NCI-H1436 treated with DMSO at 0.1 percent for 48 hours (cell line): ENCODE measurements around the gene APLN.

ENCODE experiments used
- DNase-seq: peaks from one replicate; lab custom pipeline; 2025; lab: John Stamatoyannopoulos, UW

APLN gene

GRCh38 chrX:129659861-129660260 lies 5.1 kb upstream of the APLN start:
- no peak for DNase-seq

DNA sequence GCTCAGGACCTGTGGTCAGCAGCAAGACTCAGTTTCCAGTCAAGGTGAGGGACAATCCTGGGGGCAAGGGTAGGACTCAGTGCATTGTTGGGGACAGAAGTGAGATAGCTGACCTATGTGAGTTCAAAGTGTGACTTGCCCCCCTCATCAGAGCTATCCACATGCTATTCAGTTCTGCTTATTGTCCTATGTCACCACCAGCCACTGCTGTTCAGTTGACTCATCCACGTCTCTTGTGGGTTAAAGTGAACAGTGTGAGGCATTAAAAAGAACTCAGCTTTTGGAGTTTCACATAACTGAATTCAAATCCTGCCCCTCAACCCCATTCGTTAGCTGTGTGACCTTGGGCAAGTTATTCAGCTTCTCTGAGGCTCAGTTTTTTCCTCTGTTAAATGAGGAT lies 4.4 kb upstream of the APLN start:
- DNase-seq: no peak

DNA sequence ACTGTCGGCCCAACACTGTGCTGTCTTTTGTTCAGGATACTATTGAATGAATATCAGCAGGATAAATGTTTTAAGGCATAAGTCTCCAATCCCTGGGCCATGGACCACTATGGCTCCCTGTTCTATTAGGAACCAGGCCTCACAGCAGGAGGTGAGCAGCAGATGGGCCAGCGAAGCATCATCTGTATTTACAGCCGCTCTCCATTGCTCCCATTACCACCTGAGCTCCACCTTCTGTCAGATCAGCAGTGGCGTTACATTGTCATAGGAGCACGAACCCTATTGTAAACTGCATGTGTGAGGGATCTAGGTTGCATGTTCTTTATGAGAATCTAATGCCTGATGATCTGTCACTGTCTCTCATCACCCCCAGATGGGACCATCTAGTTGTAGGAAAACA lies 3.7 kb upstream of the APLN start:
- DNase-seq: no peak

DNA sequence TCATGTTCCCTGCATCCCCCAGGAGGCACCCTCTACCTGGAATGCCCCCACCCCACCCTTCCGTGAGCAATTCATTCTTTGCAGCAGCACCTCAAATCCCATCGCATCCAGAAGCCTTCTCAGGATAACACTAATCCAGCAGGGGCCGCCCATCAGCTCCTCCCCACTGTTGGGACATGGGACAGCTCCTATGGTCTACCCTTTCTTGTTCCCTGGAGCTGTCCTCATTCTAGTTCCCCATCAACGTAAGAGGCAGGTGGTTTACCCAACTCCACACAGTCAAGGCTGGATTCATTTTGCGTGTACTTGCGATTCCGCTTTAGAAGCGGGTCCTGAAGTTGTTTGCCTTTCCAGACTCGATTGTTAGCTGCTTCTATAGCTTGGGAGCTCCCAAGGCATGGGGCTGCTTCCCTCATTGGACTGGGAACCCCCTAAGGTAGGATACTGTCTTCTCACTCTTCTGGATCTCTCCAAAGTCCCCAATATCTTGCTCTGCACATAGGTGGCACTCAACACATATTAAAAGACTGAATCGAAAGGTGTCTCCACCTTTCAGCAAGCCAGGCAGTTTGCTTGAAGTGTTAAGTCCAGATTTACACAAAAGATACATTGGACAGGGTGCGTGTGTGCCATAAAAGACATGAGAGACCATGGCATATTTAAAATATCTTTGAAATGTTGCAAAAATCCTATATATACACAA lies 942 bp upstream of the APLN start:
- DNase-seq: no peak

GRCh38 chrX:129653971-129654651 lies 645 bp downstream of the APLN start:
- DNase-seq: no peak

DNA sequence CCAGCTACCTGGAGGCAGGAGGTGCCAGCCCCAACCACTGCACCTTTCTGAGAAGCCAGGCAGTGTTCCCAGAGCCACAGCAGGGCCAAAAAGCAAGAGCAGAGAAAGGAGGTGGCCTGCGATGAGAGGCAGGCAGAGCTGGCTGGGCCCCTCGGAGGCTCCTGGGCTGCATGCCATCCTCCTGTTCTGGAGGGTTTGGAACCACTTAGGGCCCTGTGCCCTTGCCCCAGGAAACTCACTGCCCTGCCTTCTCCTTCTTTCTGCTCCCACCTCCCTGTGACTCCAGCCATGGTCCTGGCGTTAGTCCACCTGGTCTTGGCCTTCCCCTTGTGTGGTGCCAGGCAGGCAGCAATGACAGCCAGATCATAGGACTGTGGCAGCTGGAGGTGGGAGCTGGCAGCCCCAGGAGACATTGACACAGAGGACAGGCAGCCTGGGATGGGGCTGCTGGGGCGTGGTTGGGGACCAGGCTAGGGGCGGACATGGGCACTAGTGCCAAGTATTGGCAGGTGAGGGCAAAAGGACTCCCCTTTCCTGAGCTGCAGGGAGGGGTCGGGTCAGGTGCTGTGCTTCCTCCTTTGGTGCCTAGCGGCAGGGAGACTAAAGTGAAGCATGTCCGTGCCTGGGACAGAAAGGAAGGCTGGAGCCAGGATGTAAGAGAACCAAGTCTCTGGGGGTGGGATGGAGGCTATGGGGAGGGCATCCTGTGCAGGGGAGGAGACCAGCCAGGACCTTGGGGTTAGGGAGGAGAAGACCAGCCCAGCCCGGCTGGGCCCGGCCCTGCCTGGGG lies 1.4 kb downstream of the APLN start:
- DNase-seq: no peak

DNA sequence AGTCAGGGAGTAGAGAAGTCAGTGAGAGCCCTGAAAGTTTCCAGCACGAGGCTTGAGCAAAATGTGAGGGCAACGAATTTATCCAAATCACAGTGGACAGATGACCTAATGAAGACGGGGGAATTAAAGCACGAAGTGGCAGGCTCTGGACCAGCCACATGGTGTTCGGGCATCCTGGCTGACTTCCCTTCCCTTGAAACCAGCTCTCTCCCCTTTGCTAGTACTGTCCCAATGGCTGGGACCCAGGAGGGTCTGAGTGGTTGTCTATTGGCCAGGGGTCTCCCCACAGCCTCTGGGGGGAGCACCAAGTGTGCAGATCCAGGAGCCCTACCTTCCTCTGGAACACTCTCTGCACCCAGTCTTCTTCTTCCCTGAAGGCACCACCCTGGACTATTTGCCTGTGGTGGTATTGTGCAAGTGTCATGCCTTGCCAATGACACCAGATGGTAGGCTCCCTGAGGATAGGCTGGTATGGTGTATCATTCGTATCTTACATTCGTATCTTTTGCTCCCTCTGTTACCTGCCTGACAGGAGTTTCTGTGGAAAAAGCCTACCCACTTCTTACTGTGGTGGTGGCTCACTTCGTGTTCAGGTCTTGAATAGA lies 2.1 kb downstream of the APLN start:
- DNase-seq: no peak

DNA sequence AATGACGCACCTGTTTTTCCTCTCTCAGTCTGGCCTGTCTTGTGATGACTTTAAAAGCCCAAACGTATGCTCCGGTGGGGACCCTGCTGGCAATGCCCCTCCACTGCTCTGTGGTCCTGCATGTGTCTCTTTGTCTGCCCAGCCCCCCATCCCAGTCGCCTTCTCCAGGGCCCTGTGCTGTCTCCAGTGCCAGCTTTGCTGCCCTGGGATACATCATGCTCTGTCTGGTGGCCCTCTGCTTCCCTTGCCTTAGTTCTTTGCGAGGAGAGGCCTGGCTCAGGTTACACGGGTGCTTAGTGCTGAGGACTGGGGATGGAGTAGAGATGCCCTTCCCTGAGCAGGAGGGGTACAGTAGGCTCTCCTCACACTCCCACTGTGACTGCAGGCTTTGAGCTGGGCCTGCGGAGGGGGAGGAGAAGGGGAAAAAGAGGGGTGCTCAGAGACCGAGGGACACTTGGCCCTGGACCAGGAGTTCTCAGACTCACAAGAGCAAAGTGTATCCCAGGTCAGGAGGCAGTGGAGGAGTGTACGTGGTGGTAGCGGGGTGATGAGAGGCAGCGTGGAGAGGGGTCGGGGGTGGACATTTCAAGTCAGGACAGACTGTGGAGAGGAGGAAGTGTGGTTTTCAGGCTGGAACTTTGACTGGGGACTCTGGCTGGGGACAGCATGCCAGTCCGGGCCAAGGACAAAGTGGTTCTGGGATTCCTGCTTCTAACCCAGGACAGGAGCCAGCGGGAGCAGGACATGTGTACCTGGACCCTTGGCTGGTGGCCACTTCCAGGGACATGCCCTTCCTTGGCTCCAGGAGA lies 2.8 kb downstream of the APLN start:
- DNase-seq: no peak

- DNase-seq: no peak
These were observed 3.8 kb downstream of the APLN start for GRCh38 chrX:129650821-129651510.

DNA sequence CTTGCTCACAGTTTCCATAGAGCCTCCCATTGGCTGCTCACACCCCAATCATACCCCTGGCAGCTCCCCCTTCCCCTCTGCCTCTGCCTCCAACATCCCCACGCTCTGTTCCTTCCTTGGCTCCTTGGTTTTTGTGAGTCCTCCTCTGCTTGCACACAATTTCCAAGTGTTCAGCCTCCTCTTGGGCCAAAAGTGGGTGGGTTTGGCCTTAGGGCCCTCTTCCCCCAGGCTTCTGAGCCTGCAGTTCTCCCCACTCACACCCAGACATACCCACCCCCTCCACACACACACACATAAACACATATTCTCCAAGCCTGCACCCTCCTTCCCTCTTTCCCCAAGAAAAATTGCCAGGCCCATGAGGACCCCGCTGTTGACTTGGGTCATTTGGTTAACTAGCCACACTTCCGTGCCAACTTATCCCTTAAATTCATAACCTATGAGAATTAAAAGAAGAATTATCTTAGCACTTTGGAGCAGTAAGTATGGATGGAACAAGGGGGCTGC lies 4.5 kb downstream of the APLN start:
- DNase-seq: no peak

DNA sequence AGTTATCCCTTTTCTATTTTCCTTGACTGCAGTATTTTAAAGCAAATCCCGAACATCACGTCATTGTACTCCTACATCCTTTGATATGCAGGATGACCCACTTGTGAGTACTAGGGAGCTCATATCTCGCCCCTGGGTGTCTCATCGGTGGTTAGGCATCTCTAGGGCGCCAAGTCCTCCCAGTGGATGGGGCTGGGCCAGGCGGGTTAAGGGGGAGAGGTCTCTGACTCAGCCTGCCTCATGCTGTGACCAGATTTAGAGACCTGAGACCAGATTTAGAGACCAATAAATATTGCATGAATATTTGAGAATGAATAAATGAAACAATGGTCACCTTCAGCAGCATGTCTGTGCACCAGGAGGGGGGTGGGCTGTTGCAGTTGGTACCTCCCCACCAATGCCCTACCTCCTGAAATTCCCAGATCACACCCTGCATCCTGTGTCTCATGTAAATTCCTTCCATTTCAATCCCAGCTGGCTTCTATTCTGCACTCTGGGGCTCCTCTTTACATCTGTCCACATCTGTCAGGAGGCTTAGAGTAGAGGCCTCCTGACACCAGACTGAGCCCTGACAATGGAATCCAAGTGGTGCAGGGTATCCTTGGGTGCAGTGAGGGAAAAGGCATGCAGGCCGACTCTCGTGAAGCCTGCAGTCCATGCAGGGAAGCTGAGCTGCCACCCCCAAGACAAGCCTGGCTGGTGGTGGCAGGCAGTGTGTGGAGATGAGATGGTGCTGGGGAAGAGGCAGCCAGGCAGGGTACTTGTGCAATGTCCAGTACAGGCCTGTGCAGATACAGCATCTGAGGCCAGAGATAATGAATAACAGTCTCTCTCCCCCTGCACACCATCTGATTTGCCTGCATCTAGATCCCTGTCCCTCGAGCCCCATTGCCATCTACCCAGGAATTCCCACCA lies 5.2 kb downstream of the APLN start:
- DNase-seq: no peak

GRCh38 chrX:129648514-129649267 lies 6.1 kb downstream of the APLN start:
- no peak for DNase-seq

DNA sequence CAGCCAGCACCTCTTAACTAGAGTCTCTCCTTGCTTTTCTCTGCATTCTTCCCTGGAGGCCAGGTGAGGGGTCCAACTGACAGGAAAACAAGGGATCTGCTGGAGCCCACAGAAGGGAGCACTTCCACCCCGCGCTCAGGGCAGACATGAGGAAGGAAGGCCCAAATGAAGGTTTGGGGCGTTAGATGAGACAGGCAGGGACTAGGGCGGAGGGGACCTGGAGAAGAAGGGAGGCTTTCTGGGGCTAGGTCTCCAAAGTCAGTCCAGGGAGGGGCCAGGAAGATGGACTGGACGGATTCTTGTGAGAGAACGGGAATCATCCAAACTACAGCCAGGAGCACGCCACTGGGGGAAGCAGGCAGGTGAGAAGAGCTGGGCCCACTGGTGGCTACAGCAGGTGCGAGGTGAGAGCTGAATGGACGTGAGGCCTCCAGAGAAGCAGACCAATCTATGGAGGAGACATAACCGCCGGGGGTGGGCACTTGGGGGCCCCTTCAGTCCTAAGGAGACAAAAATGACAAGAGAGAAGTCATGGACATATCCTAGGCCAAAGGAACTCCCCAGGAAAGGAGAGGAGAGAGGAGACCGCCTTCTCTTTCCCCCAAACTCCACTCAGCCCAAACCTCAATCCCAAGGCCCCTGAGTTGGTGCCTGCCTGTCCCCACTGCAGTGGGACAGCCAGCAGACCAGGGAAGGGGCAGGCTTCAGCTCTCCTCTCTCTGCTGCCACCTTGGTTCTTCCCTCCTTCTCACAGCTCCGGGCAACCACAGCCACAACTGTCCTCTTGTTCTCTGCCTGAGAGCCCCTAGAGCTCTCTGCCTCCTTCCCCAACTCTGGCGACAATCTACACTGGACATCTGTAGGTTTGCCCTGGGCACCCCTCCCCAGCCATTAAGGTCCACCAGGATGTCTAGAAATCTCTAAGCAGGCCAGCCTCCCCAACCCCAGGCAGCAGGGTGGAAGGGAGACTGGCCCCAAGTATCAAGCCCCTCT lies 7.0 kb downstream of the APLN start:
- DNase-seq: no peak

DNA sequence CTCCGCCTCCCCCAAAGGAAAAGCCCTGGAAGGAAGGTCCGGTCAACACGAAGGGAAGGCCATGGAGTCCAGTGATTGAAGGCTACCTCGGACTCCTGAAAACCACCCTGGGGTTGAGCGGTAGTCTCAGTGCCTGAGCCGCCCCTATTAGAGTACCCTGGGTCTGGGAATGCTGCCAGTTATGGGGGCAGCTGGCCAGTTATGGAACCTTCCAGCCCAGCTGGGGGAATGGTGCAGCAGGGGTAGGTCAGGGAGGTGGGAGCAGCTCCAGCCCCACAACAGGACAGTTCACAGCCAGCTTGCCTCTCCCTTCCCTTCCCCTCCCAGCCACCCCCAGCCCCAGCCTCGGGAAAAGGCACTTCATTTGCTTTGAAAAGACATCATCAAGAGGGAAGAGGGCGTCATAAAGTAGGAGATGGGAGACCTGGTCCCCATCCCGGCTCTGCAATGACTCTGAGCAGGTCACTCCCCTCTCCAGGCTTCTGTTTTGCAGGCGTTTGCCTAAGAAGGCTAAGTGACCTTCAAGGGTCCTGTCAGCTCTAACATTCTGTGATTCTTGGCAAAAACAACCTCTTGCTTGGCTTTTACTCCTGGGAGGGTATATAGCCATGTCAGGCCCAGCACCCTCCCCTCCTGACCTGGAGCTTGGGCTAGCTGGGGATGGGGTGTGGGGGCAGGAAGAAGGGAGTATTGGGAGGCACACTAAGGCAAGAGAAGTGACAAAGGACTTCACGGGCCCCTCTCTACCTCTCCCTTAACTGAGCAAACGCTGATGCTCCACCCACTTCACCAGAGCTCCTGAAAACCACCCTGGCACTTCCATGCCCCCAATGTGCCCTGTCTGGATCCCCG lies 8.0 kb downstream of the APLN start:
- no peak for DNase-seq

- DNase-seq: no peak
These were observed 12.1 kb downstream of the APLN start for GRCh38 chrX:129642641-129643040.

DNA sequence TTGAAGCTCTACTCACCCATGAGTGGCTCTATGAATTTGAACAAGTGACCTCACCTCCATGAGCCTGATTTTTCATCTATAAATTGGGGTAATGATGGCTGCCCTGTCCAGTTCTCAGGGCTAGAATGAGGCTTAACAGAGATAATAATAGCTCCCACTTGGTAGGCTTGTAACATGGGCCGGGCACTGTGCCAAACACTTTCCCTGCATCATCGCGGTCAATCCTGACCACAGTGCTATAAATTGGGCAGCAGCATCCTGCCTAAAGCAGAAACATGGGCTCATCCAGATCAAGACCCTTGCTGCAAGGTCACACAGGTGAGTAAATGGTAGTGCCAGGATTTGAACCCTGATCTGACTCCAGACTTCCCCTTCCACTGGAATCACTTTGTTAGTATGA lies 12.8 kb downstream of the APLN start:
- DNase-seq: no peak

DNA sequence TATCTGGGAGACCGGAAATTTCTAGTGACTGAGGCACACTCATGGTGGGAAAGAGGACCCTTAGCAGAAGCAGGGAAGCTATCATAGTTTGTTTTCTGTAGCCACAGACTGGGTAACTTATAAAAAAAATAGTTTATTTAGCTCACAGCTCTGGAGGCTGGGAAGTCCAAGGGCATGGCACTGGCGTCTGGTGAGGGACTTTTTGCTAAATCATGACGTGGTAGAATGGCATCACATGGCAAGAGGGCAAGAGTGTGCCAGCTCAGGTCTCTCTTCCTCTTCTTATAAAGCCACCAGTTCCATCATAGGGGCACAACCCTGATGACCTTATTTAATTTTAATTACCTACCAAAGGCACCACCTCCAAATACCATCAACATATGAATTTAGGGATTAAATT lies 13.3 kb downstream of the APLN start:
- DNase-seq: no peak
